AML-193 (cell line): ENCODE measurements around the gene GBP5.
A peak's percentile ranks its signal among the peaks of the same experiment; 100 is the strongest.
"Not testable (repeated sequence)": the region's sequence is repeated elsewhere in the genome, so short reads cannot be mapped to it uniquely, and the experiment has no call there.

Experiments
- DNase-seq, 2 experiments: peaks; one replicate each; lab custom pipeline; 2025; lab: John Stamatoyannopoulos, UW

The GBP5 gene

DNA sequence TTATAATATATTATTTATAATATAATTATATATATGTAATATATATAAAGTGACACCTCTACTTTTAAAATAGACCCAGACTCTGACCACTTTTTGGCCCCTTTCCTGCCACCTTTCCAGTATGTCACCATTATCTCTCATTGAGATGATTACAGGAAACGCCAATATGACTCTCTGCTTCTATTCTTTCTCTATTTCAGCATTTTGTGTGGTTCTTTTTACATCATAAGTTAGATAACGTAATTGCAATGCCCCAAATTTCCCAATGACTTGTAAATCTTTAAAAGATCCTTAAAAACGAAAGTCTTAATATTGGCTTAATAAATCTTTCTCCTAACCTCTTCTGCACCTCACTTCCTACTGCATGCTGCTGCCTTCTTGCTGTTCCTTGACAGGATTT lies 8.1 kb upstream of the GBP5 start:
- no peak for DNase-seq

- no peak for DNase-seq
Observed at GRCh38 chr1:89279011-89279466, 6.4 kb upstream of the GBP5 start.

DNA sequence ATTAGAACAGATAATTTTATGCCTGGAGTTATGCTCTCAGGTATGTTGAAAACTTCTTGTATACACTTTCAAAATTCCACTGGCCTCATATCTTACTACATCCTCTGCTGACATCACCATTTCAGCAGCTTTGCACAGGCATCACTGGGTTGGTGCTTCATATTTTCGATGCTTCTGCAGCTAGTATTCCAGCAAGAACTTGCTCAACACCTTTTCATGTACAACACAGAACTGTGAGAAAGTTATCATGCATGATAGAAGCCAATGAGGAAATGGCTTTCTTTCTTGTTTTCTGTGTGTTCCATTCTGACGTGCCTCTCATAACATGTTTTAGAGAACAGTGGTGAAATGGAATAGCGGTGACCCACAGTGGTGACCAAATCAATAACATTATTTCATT lies 5.1 kb upstream of the GBP5 start:
- no peak for DNase-seq

- peak in 1 of 2 experiments; percentile 10 for DNase-seq
Observed at GRCh38 chr1:89276690-89277089, 4.0 kb upstream of the GBP5 start.

DNA sequence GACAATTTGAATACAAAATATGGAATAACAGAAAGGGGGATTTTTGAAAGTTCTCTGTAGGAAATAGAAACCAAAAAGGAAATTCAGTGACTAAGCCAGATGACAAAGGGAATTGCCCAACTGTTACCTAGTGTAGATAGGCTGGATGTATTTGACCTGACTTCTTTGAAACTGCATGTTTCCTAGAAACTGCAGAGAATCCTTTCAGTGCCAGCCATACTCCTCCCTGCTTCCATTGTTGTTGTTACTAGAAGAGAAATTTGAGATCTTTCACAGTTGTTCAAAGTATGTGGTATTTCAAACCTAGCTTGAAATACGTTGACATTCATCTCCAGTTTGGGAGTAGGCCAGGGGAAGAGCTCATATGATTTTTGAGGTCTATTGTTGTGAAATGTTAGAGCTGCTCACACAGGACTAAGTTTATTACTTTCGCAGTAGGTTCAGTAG lies 1.8 kb upstream of the GBP5 start:
- peak; percentile 84 to 85 for DNase-seq

GRCh38 chr1:89273324-89273778 lies 691 bp upstream of the GBP5 start:
- no peak for DNase-seq

GRCh38 chr1:89271341-89272015 lies 1.2 kb downstream of the GBP5 start:
- DNase-seq, result peak; percentile 33

DNA sequence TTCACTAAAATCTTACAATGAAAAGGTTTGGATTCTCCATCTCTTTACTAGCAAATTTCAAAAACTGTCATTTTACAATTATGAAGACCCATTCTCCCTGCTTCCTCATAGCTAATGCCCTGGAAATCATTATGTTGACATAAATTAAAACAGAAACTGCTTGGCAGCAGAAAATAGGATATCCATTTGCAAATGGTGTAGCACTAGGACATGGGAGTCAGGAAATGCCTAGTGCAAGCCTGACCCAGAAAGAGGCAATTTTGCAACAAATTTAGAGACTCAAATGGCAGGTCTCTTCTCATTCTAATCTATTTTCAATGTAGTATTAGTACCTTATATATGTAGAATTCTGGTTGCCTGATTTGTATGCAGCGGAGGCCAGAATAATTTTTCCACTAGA lies 2.2 kb downstream of the GBP5 start:
- DNase-seq, result no peak

- DNase-seq, result peak; percentile 38 to 39
Observed at GRCh38 chr1:89269277-89269676, 3.4 kb downstream of the GBP5 start.

DNA sequence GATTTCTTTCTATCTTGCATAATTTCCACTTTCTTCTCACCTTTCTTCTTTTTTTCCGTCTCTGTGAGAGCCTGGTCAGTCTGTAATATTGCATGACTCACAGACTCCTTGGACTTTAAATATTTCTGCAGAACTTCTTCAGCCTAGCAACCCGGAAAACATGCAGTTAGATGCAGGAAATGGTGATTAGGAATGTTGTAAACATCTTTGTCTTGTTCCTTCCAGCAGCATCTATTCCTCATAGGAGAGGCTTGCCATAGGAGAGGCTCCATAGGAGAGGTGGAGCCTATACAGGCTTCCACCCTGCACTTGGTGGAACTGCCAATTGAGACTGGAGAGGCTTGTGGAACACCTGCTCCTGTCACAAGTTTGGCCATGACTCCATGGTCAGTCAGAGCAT lies 10.0 kb downstream of the GBP5 start:
- no peak for DNase-seq

DNA sequence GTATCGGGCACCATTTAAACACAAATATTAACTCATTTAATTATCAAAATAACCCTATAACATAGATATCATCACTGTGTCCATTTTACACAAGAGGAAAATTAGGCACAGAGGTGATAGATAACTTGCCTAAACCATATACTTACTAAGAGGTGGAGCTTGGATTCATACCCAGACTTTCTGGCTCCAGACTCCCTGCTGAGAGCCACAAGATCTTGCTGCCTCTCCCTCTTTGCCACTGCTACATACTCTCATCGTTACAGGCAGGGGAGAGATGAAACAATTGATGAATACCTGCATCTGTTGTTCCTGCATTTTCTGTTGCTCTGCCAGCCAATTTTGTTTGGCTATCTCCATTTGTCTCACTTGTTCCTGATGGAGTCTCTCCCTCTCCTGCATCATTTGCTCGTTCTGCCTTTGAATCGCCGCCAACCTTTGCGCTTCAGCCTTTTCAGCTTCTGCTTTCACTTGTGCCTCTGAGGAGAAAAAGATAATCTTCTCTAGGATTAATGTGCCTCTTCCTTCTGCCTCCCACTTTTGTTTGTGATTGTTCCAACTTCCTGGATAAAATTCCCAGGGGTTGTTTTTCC lies 10.6 kb downstream of the GBP5 start:
- no peak for DNase-seq

DNA sequence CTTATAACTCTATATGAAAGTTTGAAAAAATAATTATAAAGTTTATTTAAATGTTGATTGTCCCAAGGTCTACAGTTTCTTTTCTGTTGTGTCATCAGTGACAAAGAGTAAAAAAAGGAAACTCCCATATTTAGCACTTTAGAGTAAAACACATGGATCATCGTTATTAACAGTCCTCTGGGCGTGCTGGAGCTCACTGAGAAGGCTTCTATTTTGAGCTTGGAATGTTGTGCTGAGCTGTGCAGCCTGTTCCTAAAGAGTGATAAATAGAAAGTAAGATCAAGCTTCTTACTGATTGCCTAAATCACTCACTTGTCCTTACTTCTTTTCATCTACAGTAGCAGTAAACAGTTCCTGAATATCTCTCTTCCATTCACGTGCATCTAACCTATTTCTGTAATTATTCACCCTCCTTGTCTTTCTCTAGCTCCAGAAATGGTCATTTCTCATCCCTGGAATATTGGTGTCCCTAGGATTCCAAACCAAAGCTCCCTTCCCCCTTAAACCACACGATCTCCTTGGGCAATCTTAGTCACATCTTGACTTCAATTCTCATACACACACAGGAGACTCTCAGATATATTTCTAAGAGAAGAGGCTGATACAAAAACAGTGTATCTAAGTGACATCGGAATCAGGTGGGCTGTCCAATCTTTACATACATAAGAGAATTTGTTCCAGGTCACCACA lies 11.9 kb downstream of the GBP5 start:
- no peak for DNase-seq

- DNase-seq, result no peak
Observed at GRCh38 chr1:89260042-89260441, 12.6 kb downstream of the GBP5 start.

GRCh38 chr1:89259283-89259971 lies 13.2 kb downstream of the GBP5 start:
- no peak for DNase-seq

DNA sequence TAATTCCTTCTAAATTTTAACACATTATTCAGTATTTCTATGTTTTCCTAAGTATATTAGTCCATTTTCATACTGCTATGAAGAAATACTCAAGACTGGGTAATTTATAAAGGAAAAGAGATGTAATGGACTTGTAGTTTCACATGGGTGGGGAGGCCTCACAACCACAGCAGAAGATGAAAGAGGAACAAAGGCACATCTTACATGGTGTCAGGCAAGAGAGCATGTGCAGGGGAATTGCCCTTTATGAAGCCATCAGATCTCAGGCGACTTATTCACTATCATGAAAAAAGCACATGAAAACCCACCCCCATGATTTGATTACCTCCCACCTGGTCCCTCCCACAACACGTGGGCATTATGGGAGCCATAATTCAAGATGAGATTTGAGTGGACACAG lies 15.6 kb downstream of the GBP5 start:
- no peak for DNase-seq

GRCh38 chr1:89255581-89255980 lies 17.1 kb downstream of the GBP5 start:
- DNase-seq, result not testable (repeated sequence)

DNA sequence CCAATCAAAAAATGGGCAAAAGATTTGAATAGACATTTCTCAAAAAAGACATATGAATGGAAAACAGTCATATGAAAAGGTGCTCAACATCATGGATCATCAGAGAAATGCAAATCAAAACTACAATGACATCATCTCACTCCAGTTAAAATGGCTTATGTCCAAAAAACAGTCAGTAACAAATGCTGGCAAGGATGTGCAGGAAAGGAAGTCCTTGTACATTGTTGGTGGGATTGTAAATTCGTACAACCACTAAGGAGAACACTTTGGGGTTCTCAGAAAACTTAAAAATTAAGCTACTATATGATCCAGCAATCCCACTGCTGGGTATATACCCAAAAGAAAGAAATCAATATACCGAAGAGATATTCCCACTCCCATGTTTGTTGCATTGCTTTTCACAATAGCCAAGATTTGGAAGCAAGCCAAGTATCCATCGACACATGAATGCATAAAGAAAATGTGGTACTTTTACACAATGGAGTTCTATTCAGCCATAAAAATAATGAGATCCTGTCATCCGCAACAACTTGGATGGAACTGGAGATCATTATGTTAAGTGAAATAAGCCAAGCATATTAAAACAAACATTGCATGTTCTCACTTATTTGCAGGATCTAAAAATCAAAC lies 17.9 kb downstream of the GBP5 start:
- DNase-seq, result no peak

DNA sequence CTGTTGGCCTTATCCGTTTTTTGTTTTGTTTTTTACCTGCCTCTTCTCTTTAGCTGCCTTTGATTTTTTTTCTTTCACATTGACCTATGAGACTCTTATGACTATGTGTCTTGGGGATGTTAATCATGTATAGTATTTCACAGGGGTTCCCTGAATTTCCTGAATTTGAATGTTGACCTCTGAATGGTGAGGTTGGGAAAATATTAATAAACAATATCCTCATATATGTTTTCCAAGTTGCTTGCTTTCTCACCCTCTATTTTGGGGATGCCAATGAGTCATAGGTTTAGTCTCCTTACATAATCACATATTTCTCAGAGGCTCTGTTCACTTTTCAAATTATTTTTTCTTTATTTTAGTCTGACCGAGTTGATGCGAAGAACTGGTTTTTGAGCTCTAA lies 29.6 kb downstream of the GBP5 start:
- DNase-seq, result no peak
